HepG2 (cell line): ENCODE results near the gene MAVS. TPM values are rescaled to one million over a fixed set of nuclear protein-coding genes. Genes with fewer than 3 reads are reported as not detected.

ENCODE experiments used
- ATAC-seq: fragments of 200-7000 bp; cut with Tn5 transposase; 3 replicates; pipeline ENCODE4 v1.9.1; 2020; ENCODE audit warnings: mild to moderate bottlenecking, moderate library complexity
- BruUV-seq: library from RNA; stranded (reverse); fragments of 400-500 nt; replicated peaks from 2 replicates; lab custom pipeline; 2021; lab: Mats Ljungman, UMichigan
- CTCF ChIA-PET: fragments of 300-600 bp; formaldehyde crosslinking; extraction: SDS; loops from one replicate; lab custom pipeline; 2021; ENCODE audit warnings: low total read pairs, inconsistent platforms, low intra/inter-chr PET ratio; lab: Yijun Ruan, JAX
- POLR2A ChIA-PET: fragments of 350-600 bp; sonication (Branson Sonifier 250); formaldehyde crosslinking; loops from one replicate; lab custom pipeline; 2020; ENCODE audit warnings: antibody characterized with exemption, inconsistent platforms; lab: Yijun Ruan, JAX
- DNase-seq: peaks from one replicate; pipeline ENCODE4 v3.0.0-alpha.2; 2015; ENCODE audit warnings: low spot score
- FAIRE-seq: peaks from 3 replicates; lab custom pipeline; 2011; peaks lifted over from hg19 to GRCh38; lab: Jason Lieb, UNC
- H2AFZ ChIP-seq: one replicate; pipeline ENCODE4 v1.6.1; 2011; ENCODE audit warnings: low read length, inconsistent platforms
- H3K27ac ChIP-seq: fragments of 300-600 bp; 3 replicates; pipeline ENCODE4 v1.8.0; 2011; ENCODE audit warnings: mixed run types, mild to moderate bottlenecking, mixed read lengths, low read length, inconsistent platforms; ENCODE audit not compliant: insufficient read depth; ENCODE audit errors: extremely low read length
- H3K27me3 ChIP-seq, 2 experiments: fragments of 200-600 bp in 1 of 2; 2 replicates in 1 of 2; 3 replicates in 1 of 2; pipeline versions ENCODE4 v1.6.0 to v1.8.0; 2011; ENCODE audit warnings: low read length in 2 of 2, mild to moderate bottlenecking in 2 of 2, moderate library complexity in 2 of 2, inconsistent platforms in 1 of 2; ENCODE audit not compliant: insufficient read depth in 2 of 2, control insufficient read depth in 1 of 2
- H3K36me3 ChIP-seq, 2 experiments: fragments of 200-600 bp in 1 of 2; replicated peaks in 1 of 2; 2 replicates in 1 of 2; 3 replicates in 1 of 2; pipeline versions ENCODE4 v1.5.1 to v1.8.0; 2011; ENCODE audit warnings: low read length in 2 of 2, inconsistent platforms in 1 of 2; ENCODE audit not compliant: insufficient read depth in 2 of 2, control insufficient read depth in 1 of 2
- H3K4me1 ChIP-seq: 2 replicates; pipeline ENCODE4 v1.5.1; 2012; ENCODE audit warnings: low read length, inconsistent platforms; ENCODE audit not compliant: insufficient read depth
- H3K4me2 ChIP-seq: 2 replicates; pipeline ENCODE4 v1.6.0; 2011; ENCODE audit warnings: low read depth, low read length, inconsistent platforms
- H3K4me3 ChIP-seq, 3 experiments: fragments of 200-600 bp in 1 of 3; sonication (generic), shearing (Covaris generic) in 1 of 3; replicated peaks in 1 of 3; 2 replicates each; pipeline ENCODE4 v1.5.1; 2011 to 2016; ENCODE audit warnings: low read length in 3 of 3, inconsistent platforms in 2 of 3, low read depth in 2 of 3, mild to moderate bottlenecking in 2 of 3, control low read depth in 1 of 3, mixed read lengths in 1 of 3; ENCODE audit not compliant: insufficient read depth in 1 of 3
- H3K79me2 ChIP-seq: one replicate; pipeline ENCODE4 v1.6.1; 2011; ENCODE audit warnings: low read length, inconsistent platforms; ENCODE audit not compliant: insufficient read depth
- H3K9ac ChIP-seq: 2 replicates; pipeline ENCODE4 v1.6.0; 2011; ENCODE audit warnings: mild to moderate bottlenecking, low read depth, low read length, inconsistent platforms; ENCODE audit not compliant: insufficient read depth
- H3K9me3 ChIP-seq: 2 replicates; pipeline ENCODE4 v1.5.1; 2012; ENCODE audit warnings: mild to moderate bottlenecking, low read length
- H4K20me1 ChIP-seq: 2 replicates; pipeline ENCODE4 v1.6.0; 2011; ENCODE audit warnings: inconsistent platforms, mild to moderate bottlenecking, low read length, moderate library complexity; ENCODE audit not compliant: insufficient read depth
- AGO2 ChIP-seq: fragments of 200-400 bp; formaldehyde crosslinking; optimal IDR thresholded peaks from 2 replicates; pipeline ENCODE3; 2017; ENCODE audit warnings: mild to moderate bottlenecking, low read depth, low read length, moderate library complexity
- BRCA1 ChIP-seq: sonication (generic); formaldehyde crosslinking; IDR thresholded peaks from 2 replicates; pipeline ENCODE4 v1.4.0; 2020; ENCODE audit warnings: missing genetic modification reagents
- CREBL2 ChIP-seq: sonication (generic); formaldehyde crosslinking; IDR thresholded peaks from 2 replicates; pipeline ENCODE4 v1.8.1; 2023; ENCODE audit warnings: missing genetic modification reagents, mild to moderate bottlenecking, borderline replicate concordance
- GRHL1 ChIP-seq: sonication (generic); formaldehyde crosslinking; conservative IDR thresholded peaks from 2 replicates; pipeline ENCODE4 v1.8.0; 2022; ENCODE audit warnings: missing genetic modification reagents
- HMGXB4 ChIP-seq, 2 experiments: sonication (generic) in 1 of 2; formaldehyde crosslinking in 1 of 2; IDR thresholded peaks; 2 replicates each; pipeline versions ENCODE4 v1.4.0 to v1.6.1; 2018 to 2020; ENCODE audit warnings: missing genetic modification reagents in 2 of 2, borderline replicate concordance in 1 of 2, low read depth in 1 of 2, mild to moderate bottlenecking in 1 of 2, missing biosample characterization in 1 of 2
- MYC ChIP-seq: sonication (generic); formaldehyde crosslinking; IDR thresholded peaks from 2 replicates; pipeline ENCODE4 v1.9.0; 2021; ENCODE audit warnings: missing genetic modification reagents, borderline replicate concordance
- MYNN ChIP-seq: sonication (generic); formaldehyde crosslinking; IDR thresholded peaks from 2 replicates; pipeline ENCODE4 v1.4.0; 2020; ENCODE audit warnings: mild to moderate bottlenecking, low read depth, missing genetic modification reagents
- NPAS2 ChIP-seq: sonication (generic); formaldehyde crosslinking; IDR thresholded peaks from 2 replicates; pipeline ENCODE4 v1.8.0; 2022; ENCODE audit warnings: mild to moderate bottlenecking, missing genetic modification reagents, borderline replicate concordance
- PATZ1 ChIP-seq: sonication (generic); formaldehyde crosslinking; IDR thresholded peaks from 2 replicates; pipeline ENCODE4 v1.4.0; 2020; ENCODE audit warnings: missing genetic modification reagents
- POLR2A ChIP-seq, 2 experiments: IDR thresholded peaks; 2 replicates each; pipeline ENCODE4 v1.6.1; 2011; ENCODE audit warnings: low read depth in 2 of 2, low read length in 2 of 2, mild to moderate bottlenecking in 1 of 2, moderate library complexity in 1 of 2; ENCODE audit not compliant: insufficient read depth in 1 of 2
- SATB2 ChIP-seq: sonication (generic); formaldehyde crosslinking; IDR thresholded peaks from 2 replicates; pipeline ENCODE4 v1.5.0; 2020; ENCODE audit warnings: missing genetic modification reagents
- TFDP2 ChIP-seq: sonication (generic); formaldehyde crosslinking; IDR thresholded peaks from 2 replicates; pipeline ENCODE4 v1.4.0; 2020; ENCODE audit warnings: missing genetic modification reagents
- ZKSCAN5 ChIP-seq: sonication (generic); formaldehyde crosslinking; IDR thresholded peaks from 2 replicates; pipeline ENCODE4 v1.5.1; 2020; ENCODE audit warnings: mild to moderate bottlenecking, missing genetic modification reagents
- ZNF451 ChIP-seq: sonication (generic); formaldehyde crosslinking; IDR thresholded peaks from 2 replicates; pipeline ENCODE4 v1.5.0; 2020; ENCODE audit warnings: mild to moderate bottlenecking, missing genetic modification reagents
- ZNF639 ChIP-seq: conservative IDR thresholded peaks from 2 replicates; pipeline ENCODE4 v1.6.1; 2018; ENCODE audit warnings: missing genetic modification reagents
- WGBS: methylation state at CpG from one replicate; pipeline ENCODE4 v1.1.6; 2017; ENCODE audit warnings: low lambda C conversion rate; 5-methylcytosine and 5-hydroxymethylcytosine counted together
- in situ Hi-C: cut with HindIII; loops from 2 replicates; pipeline ENCODE4 v1.10.0; 2017; ENCODE audit warnings: low pct_unique_long_range_greater_than_20kb; ENCODE audit not compliant: extremely low pct_ligation_motif_present
- intact Hi-C: fragments of 100-400 bp; cut with micrococcal nuclease; formaldehyde crosslinking; loops from one replicate; pipeline ENCODE4 v1.10.0; 2022; ENCODE audit not compliant: unreplicated experiment
- polyA plus RNA-seq, 8 experiments: library from polyadenylated mRNA; depleted of rRNA in 3 of 8; stranded (reverse) in 7 of 8; unstranded in 1 of 8; fragments of >200 nt; fragmentation: Illumina TruSeq in 4 of 8; extraction: Trizol in 4 of 8; gene quantifications; 2 replicates each; pipeline versions ENCODE4 v1.2.1 to v1.2.3, GENCODE V29; 2011 to 2016; ENCODE audit warnings: low read depth in 4 of 8, missing spikeins in 1 of 8, mixed read lengths in 1 of 8; ENCODE audit not compliant: insufficient read depth in 1 of 8
- total RNA-seq, 5 experiments: library from RNA; depleted of rRNA; stranded (reverse); fragments of >200 nt; fragmentation: Illumina TruSeq; extraction: Trizol; gene quantifications; 2 replicates each; pipeline ENCODE4 v1.2.3, GENCODE V29; 2016; ENCODE audit warnings: low read depth in 1 of 5

MAVS gene
- total and polyA plus RNA-seq, 2 of the 13 experiments (the other 11 are each of a cell fraction or from before 2014, with no cell fraction given), result 27.3 to 36.6 TPM

GRCh38 chr20:3922223-3922982, 75.8 kb downstream of the MAVS start:
- no peak overlapping the region for H3K4me2 ChIP-seq
- peaks cover 38 to 64% of the 10 kb centered on the region in 2 experiments for H3K36me3 ChIP-seq
- no peaks in the 10 kb centered on the region for H3K9me3 ChIP-seq
- peaks cover 19% of the 10 kb centered on the region for H3K4me1 ChIP-seq
- intact Hi-C loops, result no loop called here
- H3K79me2 ChIP-seq, result peaks cover 12% of the 10 kb centered on the region
- POLR2A ChIA-PET, result no interaction called here
- H2AFZ ChIP-seq, result no peak overlapping the region
- ATAC-seq (no peak), FAIRE-seq (no peak), DNase-seq (no peak)
- CTCF ChIA-PET, result no interaction called here
- no peaks in the 10 kb centered on the region for H3K27me3 ChIP-seq
- BruUV-seq, result no TSS peak
- in situ Hi-C loops, result no loop called here
- H3K9ac ChIP-seq, result no peak overlapping the region
- no peak overlapping the region for H3K4me3 ChIP-seq
- peaks cover 13% of the 10 kb centered on the region; the same call in 1 of the 2 replicates for H4K20me1 ChIP-seq
- WGBS, result 95% methylated on average over 13 of the region's 13 CpGs
- H3K27ac ChIP-seq, result no peak overlapping the region
- TF ChIP-seq HMGXB4 (CRISPR knock-in tag; IDR thresholded peaks at IDR 0.05; ENCODE audit: borderline replicate concordance in 1 of 2, low read depth in 1 of 2) (no peak), MYNN (no peak), ZNF451 (CRISPR knock-in tag) (no peak), ZKSCAN5 (CRISPR knock-in tag) (no peak), SATB2 (CRISPR knock-in tag) (no peak), ZNF639 (CRISPR knock-in tag) (no peak), GRHL1 (CRISPR knock-in tag) (no peak), TFDP2 (CRISPR knock-in tag) (no peak), BRCA1 (CRISPR knock-in tag) (no peak), POLR2A (IDR thresholded peaks at IDR 0.05; ENCODE audit: insufficient read depth in 1 of 2, low read depth in 2 of 2, low read length in 2 of 2) (0 out of 4 replicates have a peak, but pooled peaks of 1 of the 2 experiments have one; percentile 19), NPAS2 (CRISPR knock-in tag) (no peak), CREBL2 (CRISPR knock-in tag) (no peak), PATZ1 (CRISPR knock-in tag) (no peak), AGO2 (peak; percentile 31), MYC (CRISPR knock-in tag) (no peak)
